K562 (cell line): ENCODE results near the gene RNF4. TPM values are rescaled to one million over a fixed set of nuclear protein-coding genes. Genes with fewer than 3 reads are reported as not detected.

Source experiments
- HNRNPH1 ChIP-seq: fragments of 200-400 bp; formaldehyde crosslinking; optimal IDR thresholded peaks from 2 replicates; pipeline ENCODE3; 2017; ENCODE audit warnings: low read depth, mild to moderate bottlenecking, low read length, moderate library complexity
- NFE2L1 ChIP-seq: fragments of 450-650 bp; IDR thresholded peaks from 2 replicates; pipeline ENCODE4 v1.6.1; 2016; ENCODE audit warnings: missing genetic modification characterization, low read depth, mild to moderate bottlenecking, missing compliant biosample characterization, moderate library complexity, borderline replicate concordance
- NR2C2 ChIP-seq, 2 experiments: fragments of 200-800 bp in 1 of 2; sonication (Bioruptor generic) in 1 of 2; sonication (generic) in 1 of 2; formaldehyde crosslinking in 1 of 2; IDR thresholded peaks; 2 replicates each; pipeline versions ENCODE4 v1.6.1 to v1.8.0; 2016 to 2022; ENCODE audit warnings: mild to moderate bottlenecking in 1 of 2, missing compliant biosample characterization in 1 of 2, missing genetic modification characterization in 1 of 2, missing genetic modification reagents in 1 of 2
- NR2F6 ChIP-seq: fragments of 450-650 bp; formaldehyde crosslinking; IDR thresholded peaks from 2 replicates; pipeline ENCODE4 v1.4.0; 2020; ENCODE audit warnings: mild to moderate bottlenecking
- POLR2A ChIP-seq: fragments of 450-650 bp; conservative IDR thresholded peaks from 2 replicates; pipeline ENCODE4 v1.6.1; 2016
- SMAD4 ChIP-seq: fragments of 250-450 bp; sonication (Bioruptor Pico); conservative IDR thresholded peaks from 2 replicates; pipeline ENCODE4 v1.8.0; 2021; ENCODE audit warnings: inconsistent platforms, mild to moderate bottlenecking, moderate library complexity
- ZFPM2 ChIP-seq: fragments of 250-450 bp; sonication (Bioruptor Pico); IDR thresholded peaks from 2 replicates; pipeline ENCODE4 v1.5.1; 2022; ENCODE audit warnings: mild to moderate bottlenecking
- polyA plus RNA-seq, 8 experiments: library from polyadenylated mRNA; depleted of rRNA in 4 of 8; stranded (reverse) in 5 of 8; unstranded in 3 of 8; fragments of >200 nt; fragmentation: Nextera tagmentation in 2 of 8; fragmentation: Illumina TruSeq in 1 of 8; extraction: Ambion mirVana in 2 of 8; extraction: Trizol in 1 of 8; gene quantifications; 2 replicates each; pipeline versions ENCODE4 v1.2.1 to v1.2.3, GENCODE V29; 2011 to 2014; ENCODE audit warnings: inconsistent platforms in 1 of 8, missing spikeins in 1 of 8
- total RNA-seq, 7 experiments: library from RNA; depleted of rRNA in 6 of 7; stranded (reverse); fragments of >200 nt in 6 of 7; fragmentation: Illumina TruSeq in 2 of 7; extraction: Trizol in 2 of 7; gene quantifications; 2 replicates each; pipeline versions ENCODE4 v1.2.1 to v1.2.3, GENCODE V29; 2011 to 2021; ENCODE audit warnings: low replicate concordance in 1 of 7
- TF ChIP-seq, protein P1 (sequence below): fragments of 450-650 bp; IDR thresholded peaks from 2 replicates; pipeline ENCODE4 v1.6.1; 2017; ENCODE audit warnings: antibody characterized with exemption, mild to moderate bottlenecking
- TF ChIP-seq, protein P2 (sequence below), 2 experiments: IDR thresholded peaks; 2 replicates each; pipeline ENCODE4 v1.6.1; 2012; ENCODE audit warnings: improper control_type of control experiment in 2 of 2, low read depth in 2 of 2, low read length in 2 of 2, borderline replicate concordance in 1 of 2
- TF ChIP-seq, protein P3 (sequence below), 2 experiments: fragments of 450-650 bp; formaldehyde crosslinking in 1 of 2; IDR thresholded peaks; 2 replicates each; pipeline versions ENCODE4 v1.4.0 to v1.6.1; 2014 to 2020; ENCODE audit warnings: mild to moderate bottlenecking in 2 of 2, borderline replicate concordance in 1 of 2, low read depth in 1 of 2

RNF4 gene
- total and polyA plus RNA-seq, 9 of the 15 experiments (the other 6 are each of a cell fraction or from before 2014, with no cell fraction given) = 19.2 to 59.3 (median 44.8) TPM

DNA sequence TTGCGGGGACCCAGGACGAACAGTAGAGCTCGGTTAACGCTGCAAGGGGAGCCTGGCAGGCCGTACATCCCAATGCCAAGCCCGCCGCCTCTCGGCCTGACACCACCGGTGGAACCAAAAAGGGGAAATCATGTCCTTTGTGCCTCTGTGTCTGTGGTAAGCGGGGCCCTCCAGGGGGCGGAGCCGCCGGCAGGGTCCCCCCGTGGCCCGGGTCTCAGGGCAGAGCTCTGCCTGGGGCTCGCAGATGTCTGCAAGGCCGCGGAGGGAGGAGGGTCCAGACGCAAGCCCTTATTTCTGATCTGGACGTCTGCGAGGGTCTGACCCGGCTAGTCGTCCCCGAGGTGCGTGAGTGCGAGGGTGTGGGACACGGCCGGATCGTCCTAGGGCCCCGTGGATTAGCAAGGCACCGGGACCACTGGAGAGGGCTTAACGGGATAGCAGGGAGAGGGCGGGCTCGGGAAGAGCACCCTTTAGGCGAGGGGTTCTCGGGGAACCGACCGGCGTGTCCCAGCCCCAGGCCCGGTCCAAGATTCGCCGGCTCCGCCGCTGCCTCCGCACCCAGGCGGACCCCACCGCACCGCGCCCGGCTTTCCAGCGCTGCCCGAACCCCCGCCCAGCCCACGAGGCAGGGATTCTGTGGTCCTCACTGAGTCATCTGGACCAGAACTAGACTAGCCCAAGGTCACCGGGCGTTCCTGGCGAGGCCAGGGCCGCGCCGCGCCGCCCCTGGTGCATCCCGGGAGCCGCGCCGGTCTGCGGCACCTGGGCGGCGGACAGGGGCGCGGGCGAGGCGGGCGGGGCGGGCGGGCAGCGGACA lies 66.7 kb downstream of the RNF4 start (continued):
- TF ChIP-seq, protein P1, sequence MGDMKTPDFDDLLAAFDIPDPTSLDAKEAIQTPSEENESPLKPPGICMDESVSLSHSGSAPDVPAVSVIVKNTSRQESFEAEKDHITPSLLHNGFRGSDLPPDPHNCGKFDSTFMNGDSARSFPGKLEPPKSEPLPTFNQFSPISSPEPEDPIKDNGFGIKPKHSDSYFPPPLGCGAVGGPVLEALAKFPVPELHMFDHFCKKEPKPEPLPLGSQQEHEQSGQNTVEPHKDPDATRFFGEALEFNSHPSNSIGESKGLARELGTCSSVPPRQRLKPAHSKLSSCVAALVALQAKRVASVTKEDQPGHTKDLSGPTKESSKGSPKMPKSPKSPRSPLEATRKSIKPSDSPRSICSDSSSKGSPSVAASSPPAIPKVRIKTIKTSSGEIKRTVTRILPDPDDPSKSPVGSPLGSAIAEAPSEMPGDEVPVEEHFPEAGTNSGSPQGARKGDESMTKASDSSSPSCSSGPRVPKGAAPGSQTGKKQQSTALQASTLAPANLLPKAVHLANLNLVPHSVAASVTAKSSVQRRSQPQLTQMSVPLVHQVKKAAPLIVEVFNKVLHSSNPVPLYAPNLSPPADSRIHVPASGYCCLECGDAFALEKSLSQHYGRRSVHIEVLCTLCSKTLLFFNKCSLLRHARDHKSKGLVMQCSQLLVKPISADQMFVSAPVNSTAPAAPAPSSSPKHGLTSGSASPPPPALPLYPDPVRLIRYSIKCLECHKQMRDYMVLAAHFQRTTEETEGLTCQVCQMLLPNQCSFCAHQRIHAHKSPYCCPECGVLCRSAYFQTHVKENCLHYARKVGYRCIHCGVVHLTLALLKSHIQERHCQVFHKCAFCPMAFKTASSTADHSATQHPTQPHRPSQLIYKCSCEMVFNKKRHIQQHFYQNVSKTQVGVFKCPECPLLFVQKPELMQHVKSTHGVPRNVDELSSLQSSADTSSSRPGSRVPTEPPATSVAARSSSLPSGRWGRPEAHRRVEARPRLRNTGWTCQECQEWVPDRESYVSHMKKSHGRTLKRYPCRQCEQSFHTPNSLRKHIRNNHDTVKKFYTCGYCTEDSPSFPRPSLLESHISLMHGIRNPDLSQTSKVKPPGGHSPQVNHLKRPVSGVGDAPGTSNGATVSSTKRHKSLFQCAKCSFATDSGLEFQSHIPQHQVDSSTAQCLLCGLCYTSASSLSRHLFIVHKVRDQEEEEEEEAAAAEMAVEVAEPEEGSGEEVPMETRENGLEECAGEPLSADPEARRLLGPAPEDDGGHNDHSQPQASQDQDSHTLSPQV = 0 out of 2 replicates have a peak, but pooled peaks have one; percentile 7
- 0 out of 2 replicates have a peak, but pooled peaks have one; percentile 10 for TF ChIP-seq ZFPM2 (CRISPR knock-in tag)
- TF ChIP-seq, protein P2, sequence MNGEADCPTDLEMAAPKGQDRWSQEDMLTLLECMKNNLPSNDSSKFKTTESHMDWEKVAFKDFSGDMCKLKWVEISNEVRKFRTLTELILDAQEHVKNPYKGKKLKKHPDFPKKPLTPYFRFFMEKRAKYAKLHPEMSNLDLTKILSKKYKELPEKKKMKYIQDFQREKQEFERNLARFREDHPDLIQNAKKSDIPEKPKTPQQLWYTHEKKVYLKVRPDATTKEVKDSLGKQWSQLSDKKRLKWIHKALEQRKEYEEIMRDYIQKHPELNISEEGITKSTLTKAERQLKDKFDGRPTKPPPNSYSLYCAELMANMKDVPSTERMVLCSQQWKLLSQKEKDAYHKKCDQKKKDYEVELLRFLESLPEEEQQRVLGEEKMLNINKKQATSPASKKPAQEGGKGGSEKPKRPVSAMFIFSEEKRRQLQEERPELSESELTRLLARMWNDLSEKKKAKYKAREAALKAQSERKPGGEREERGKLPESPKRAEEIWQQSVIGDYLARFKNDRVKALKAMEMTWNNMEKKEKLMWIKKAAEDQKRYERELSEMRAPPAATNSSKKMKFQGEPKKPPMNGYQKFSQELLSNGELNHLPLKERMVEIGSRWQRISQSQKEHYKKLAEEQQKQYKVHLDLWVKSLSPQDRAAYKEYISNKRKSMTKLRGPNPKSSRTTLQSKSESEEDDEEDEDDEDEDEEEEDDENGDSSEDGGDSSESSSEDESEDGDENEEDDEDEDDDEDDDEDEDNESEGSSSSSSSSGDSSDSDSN (IDR thresholded peaks at IDR 0.05; ENCODE audit: borderline replicate concordance in 1 of 2, low read depth in 2 of 2, low read length in 2 of 2) = peak; percentile 29 to 58; a peak in 1 of 4 replicates
- no peak for TF ChIP-seq HNRNPH1
- no peak for TF ChIP-seq NFE2L1
- 0 out of 2 replicates have a peak, but pooled peaks have one; percentile 59 for TF ChIP-seq NR2F6
- peak; percentile 12; the same call in 1 of the 2 replicates for TF ChIP-seq NR2C2 (CRISPR knock-in tag; IDR thresholded peaks at IDR 0.05)
- TF ChIP-seq NR2C2 (tag; IDR thresholded peaks at IDR 0.05) = no peak
- TF ChIP-seq SMAD4 = peak; percentile 57; the same call in 1 of the 2 replicates
- TF ChIP-seq POLR2A = peak; percentile 70
- TF ChIP-seq, protein P3, sequence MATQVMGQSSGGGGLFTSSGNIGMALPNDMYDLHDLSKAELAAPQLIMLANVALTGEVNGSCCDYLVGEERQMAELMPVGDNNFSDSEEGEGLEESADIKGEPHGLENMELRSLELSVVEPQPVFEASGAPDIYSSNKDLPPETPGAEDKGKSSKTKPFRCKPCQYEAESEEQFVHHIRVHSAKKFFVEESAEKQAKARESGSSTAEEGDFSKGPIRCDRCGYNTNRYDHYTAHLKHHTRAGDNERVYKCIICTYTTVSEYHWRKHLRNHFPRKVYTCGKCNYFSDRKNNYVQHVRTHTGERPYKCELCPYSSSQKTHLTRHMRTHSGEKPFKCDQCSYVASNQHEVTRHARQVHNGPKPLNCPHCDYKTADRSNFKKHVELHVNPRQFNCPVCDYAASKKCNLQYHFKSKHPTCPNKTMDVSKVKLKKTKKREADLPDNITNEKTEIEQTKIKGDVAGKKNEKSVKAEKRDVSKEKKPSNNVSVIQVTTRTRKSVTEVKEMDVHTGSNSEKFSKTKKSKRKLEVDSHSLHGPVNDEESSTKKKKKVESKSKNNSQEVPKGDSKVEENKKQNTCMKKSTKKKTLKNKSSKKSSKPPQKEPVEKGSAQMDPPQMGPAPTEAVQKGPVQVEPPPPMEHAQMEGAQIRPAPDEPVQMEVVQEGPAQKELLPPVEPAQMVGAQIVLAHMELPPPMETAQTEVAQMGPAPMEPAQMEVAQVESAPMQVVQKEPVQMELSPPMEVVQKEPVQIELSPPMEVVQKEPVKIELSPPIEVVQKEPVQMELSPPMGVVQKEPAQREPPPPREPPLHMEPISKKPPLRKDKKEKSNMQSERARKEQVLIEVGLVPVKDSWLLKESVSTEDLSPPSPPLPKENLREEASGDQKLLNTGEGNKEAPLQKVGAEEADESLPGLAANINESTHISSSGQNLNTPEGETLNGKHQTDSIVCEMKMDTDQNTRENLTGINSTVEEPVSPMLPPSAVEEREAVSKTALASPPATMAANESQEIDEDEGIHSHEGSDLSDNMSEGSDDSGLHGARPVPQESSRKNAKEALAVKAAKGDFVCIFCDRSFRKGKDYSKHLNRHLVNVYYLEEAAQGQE (IDR thresholded peaks at IDR 0.05; ENCODE audit: borderline replicate concordance) = no peak; the same call in 1 of the 2 replicates
- TF ChIP-seq, protein P3 (CRISPR knock-in tag; IDR thresholded peaks at IDR 0.05; ENCODE audit: low read depth) = peak; percentile 47; the same call in 1 of the 2 replicates
